ENCODE results near the gene DYRK1A. TPM values are rescaled to one million over a fixed set of nuclear protein-coding genes. Genes with fewer than 3 reads are reported as not detected.

DYRK1A gene
- total and polyA plus RNA-seq, 2 of the 13 experiments (the other 11 are each of a cell fraction or from before 2014, with no cell fraction given), result 24.6 to 34.2 TPM

GRCh38 chr21:37564341-37564923, 197.9 kb downstream of the DYRK1A start (continued):
- no peak for TF ChIP-seq ZNF276 (CRISPR knock-in tag; IDR thresholded peaks at IDR 0.05; ENCODE audit: low read depth)
- no peak for TF ChIP-seq SETDB1 (CRISPR knock-in tag; IDR thresholded peaks at IDR 0.05; ENCODE audit: borderline replicate concordance)
- TF ChIP-seq NFYB (CRISPR knock-in tag; IDR thresholded peaks at IDR 0.05), result peak; percentile 5; the same call in 1 of the 2 replicates
- TF ChIP-seq ZNF577 (CRISPR knock-in tag; IDR thresholded peaks at IDR 0.05; ENCODE audit: borderline replicate concordance, low read depth), result no peak

GRCh38 chr21:37564924-37565529, 198.5 kb downstream of the DYRK1A start:
- no peaks in the 10 kb centered on the region for H4K20me1 ChIP-seq (ENCODE audit: insufficient read depth, low read length)
- no peak for FAIRE-seq
- TSS peak; percentile 97 for BruUV-seq (replicated peaks)
- no peaks in the 10 kb centered on the region for H3K36me3 ChIP-seq (replicated peaks in 1 of 2; ENCODE audit: control insufficient read depth in 1 of 2, insufficient read depth in 2 of 2, low read length in 2 of 2)
- peak overlapping the region; percentile 96 for H3K4me2 ChIP-seq (ENCODE audit: low read depth, low read length)
- H3K27ac ChIP-seq (ENCODE audit: extremely low read length, insufficient read depth, low read length), result peak overlapping the region; percentile 66
- H3K4me3 ChIP-seq (replicated peaks in 1 of 3; ENCODE audit: insufficient read depth in 1 of 3, low read depth in 2 of 3, low read length in 3 of 3), result peak overlapping the region; percentile 52 to 76 (median 68)
- 14% methylated on average over 12 of the region's 12 CpGs for WGBS (ENCODE audit: low lambda C conversion rate)
- peak overlapping the region; percentile 46 for H3K9ac ChIP-seq (ENCODE audit: insufficient read depth, low read depth, low read length)
- DNase-seq (ENCODE audit: low spot score), result peak; percentile 34
- H3K9me3 ChIP-seq (ENCODE audit: low read length), result no peaks in the 10 kb centered on the region
- H2AFZ ChIP-seq (ENCODE audit: low read length), result peak overlapping the region; percentile 43
- H3K27me3 ChIP-seq (ENCODE audit: control insufficient read depth in 1 of 2, insufficient read depth in 2 of 2, low read length in 2 of 2), result peaks cover 0 to 3% of the 10 kb centered on the region in 2 experiments; a peak in 2 of 5 replicates
- CTCF ChIA-PET (ENCODE audit: low intra/inter-chr PET ratio, low total read pairs), result no interaction called here
- in situ Hi-C loops (cut with HindIII; ENCODE audit: extremely low pct_ligation_motif_present, low pct_unique_long_range_greater_than_20kb), result no loop called here
- H3K4me1 ChIP-seq (ENCODE audit: insufficient read depth, low read length), result peaks cover 23% of the 10 kb centered on the region
- no peaks in the 10 kb centered on the region for H3K79me2 ChIP-seq (ENCODE audit: insufficient read depth, low read length)
- ATAC-seq, result peak; percentile 43
- intact Hi-C loops (cut with micrococcal nuclease; ENCODE audit: unreplicated experiment), result no loop called here
- POLR2A ChIA-PET, result interaction anchor here (0.7 to 1.7 kb wide), 13 partner anchors 8 to 494 kb away, joined by 3 to 9 read pairs (median 4); partner anchors contain the start of genes DYRK1A and VPS26C
- no peak for TF ChIP-seq ZSCAN25 (CRISPR knock-in tag; IDR thresholded peaks at IDR 0.05)
- TF ChIP-seq SAP130 (CRISPR knock-in tag; IDR thresholded peaks at IDR 0.05; ENCODE audit: low read depth), result peak; percentile 21
- no peak for TF ChIP-seq ZNF451 (CRISPR knock-in tag; IDR thresholded peaks at IDR 0.05)
- no peak for TF ChIP-seq ZNF580 (CRISPR knock-in tag; IDR thresholded peaks at IDR 0.05; ENCODE audit: borderline replicate concordance, low read depth)
- TF ChIP-seq YEATS2 (CRISPR knock-in tag; IDR thresholded peaks at IDR 0.05; ENCODE audit: borderline replicate concordance), result no peak
- no peak for TF ChIP-seq ZNF337 (CRISPR knock-in tag; IDR thresholded peaks at IDR 0.05; ENCODE audit: borderline replicate concordance, low read depth)
- TF ChIP-seq PAF1 (CRISPR knock-in tag; IDR thresholded peaks at IDR 0.05), result no peak
- TF ChIP-seq ZFY (CRISPR knock-in tag; IDR thresholded peaks at IDR 0.05), result peak; percentile 16; the same call in 1 of the 2 replicates
- peak; percentile 33; the same call in 1 of the 2 replicates for TF ChIP-seq MAX (IDR thresholded peaks at IDR 0.05)
- no peak for TF ChIP-seq ZNF883 (CRISPR knock-in tag; IDR thresholded peaks at IDR 0.05; ENCODE audit: not compliant biosample characterization)
- TF ChIP-seq ZNF720 (CRISPR knock-in tag; IDR thresholded peaks at IDR 0.05), result no peak
- peak; percentile 81 for TF ChIP-seq NFE2L2 (IDR thresholded peaks at IDR 0.05; ENCODE audit: low read length)
- TF ChIP-seq USF2 (IDR thresholded peaks at IDR 0.05; ENCODE audit: low read depth, low read length), result peak; percentile 59; the same call in 1 of the 2 replicates
- peak; percentile 70; the same call in 1 of the 2 replicates for TF ChIP-seq USF2 (CRISPR knock-in tag; IDR thresholded peaks at IDR 0.05; ENCODE audit: borderline replicate concordance)
- no peak for TF ChIP-seq ZNF577 (CRISPR knock-in tag; IDR thresholded peaks at IDR 0.05; ENCODE audit: borderline replicate concordance, low read depth)
- TF ChIP-seq MXI1 (IDR thresholded peaks at IDR 0.05; ENCODE audit: borderline replicate concordance, low read depth, low read length), result peak; percentile 8; the same call in 1 of the 3 replicates
